Lower leg skin (tissue), 4 donors: ENCODE measurements around the gene PAK4. TPM values are rescaled to one million over a fixed set of nuclear protein-coding genes. Genes with fewer than 3 reads are reported as not detected.

Source experiments
- DNase-seq, 2 donors: peaks; one replicate each; pipeline ENCODE4 v3.0.0-alpha.2; 2019; ENCODE audit warnings: low spot score in 2 of 2
- H3K4me3 ChIP-seq: fragments of 200-600 bp; sonication (generic); 2 replicates; pipeline ENCODE4 v1.5.1; 2017; ENCODE audit warnings: mild to moderate bottlenecking, low read depth; ENCODE audit not compliant: poor library complexity, severe bottlenecking
- POLR2A ChIP-seq, 2 donors: fragments of 450-650 bp; IDR thresholded peaks; one replicate each; pipeline ENCODE4 v1.6.1; 2016 to 2017; ENCODE audit warnings: antibody characterized with exemption in 2 of 2, mild to moderate bottlenecking in 1 of 2, moderate library complexity in 1 of 2
- WGBS, 2 donors: methylation state at CpG; one replicate each; pipeline ENCODE4 v1.1.5; 2018; 5-methylcytosine and 5-hydroxymethylcytosine counted together
- intact Hi-C: fragments of 100-400 bp; cut with DNase I; formaldehyde crosslinking; loops from one replicate; pipeline ENCODE4 v1.15.0; 2023; ENCODE audit warnings: low total_unique reads
- total RNA-seq, 4 donors: library from RNA; depleted of rRNA; stranded (reverse); fragments of >200 nt; gene quantifications; one replicate each; pipeline ENCODE4 v1.1.0, GENCODE V29; 2016
- TF ChIP-seq, protein P1 (sequence below), 3 donors: fragments of 450-650 bp; IDR thresholded peaks; one replicate each; pipeline ENCODE4 v1.5.1; 2016; ENCODE audit warnings: antibody characterized with exemption in 3 of 3, mild to moderate bottlenecking in 3 of 3, moderate library complexity in 2 of 3

PAK4 gene
- total RNA-seq, 4 donors from 2014 or later, result 30.9 to 65.7 (median 40.1) TPM

DNA sequence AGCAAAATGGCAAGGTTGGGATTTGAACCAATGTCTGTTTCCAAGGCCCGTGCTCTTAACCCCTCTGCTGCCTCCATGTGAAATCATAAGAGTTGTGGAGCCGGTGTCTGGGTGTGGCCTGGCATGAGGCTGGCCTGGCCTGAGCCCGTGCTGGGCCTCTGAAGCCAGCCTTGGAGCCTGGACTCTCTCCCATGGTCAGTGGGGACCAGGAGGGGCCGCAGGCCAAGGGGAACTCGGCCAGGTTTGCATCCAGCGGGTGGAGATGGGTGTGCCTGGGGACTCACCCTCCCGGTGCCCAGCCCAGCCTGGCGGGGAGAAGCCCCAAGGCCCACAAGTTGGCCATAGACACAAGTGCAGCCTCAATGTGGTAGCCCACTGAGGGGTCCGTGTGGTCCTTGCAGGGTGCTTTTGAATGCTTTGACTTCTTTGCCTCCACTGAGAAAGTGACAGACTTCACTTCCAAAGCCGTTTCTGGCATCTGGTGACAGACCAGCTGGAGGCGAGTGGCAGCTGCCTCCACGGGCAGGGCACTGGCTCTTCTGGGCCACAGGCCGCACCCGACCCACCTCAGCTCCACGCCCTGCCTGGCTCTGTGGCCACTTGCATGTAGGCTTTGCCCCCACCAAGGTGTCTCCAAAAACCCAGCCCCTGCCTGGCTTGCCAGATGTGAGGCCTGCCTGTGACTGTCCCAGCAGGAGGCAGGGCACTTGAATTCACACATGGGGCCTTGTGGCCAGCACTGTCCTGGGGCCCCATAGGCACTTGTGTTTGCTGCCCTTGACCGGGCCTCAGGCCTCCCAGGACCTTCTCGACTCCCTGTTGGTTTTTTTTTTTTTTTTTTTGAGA is 45.0 kb downstream of the PAK4 start:
- no peak for DNase-seq
- WGBS, 2 donors, result 47 to 49% methylated on average over 16 to 17 of the region's 17 CpGs
- H3K4me3 ChIP-seq, result no peak overlapping the region
- intact Hi-C loops, result no loop called here
- TF ChIP-seq, protein P1, sequence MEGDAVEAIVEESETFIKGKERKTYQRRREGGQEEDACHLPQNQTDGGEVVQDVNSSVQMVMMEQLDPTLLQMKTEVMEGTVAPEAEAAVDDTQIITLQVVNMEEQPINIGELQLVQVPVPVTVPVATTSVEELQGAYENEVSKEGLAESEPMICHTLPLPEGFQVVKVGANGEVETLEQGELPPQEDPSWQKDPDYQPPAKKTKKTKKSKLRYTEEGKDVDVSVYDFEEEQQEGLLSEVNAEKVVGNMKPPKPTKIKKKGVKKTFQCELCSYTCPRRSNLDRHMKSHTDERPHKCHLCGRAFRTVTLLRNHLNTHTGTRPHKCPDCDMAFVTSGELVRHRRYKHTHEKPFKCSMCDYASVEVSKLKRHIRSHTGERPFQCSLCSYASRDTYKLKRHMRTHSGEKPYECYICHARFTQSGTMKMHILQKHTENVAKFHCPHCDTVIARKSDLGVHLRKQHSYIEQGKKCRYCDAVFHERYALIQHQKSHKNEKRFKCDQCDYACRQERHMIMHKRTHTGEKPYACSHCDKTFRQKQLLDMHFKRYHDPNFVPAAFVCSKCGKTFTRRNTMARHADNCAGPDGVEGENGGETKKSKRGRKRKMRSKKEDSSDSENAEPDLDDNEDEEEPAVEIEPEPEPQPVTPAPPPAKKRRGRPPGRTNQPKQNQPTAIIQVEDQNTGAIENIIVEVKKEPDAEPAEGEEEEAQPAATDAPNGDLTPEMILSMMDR (IDR thresholded peaks at IDR 0.05), result no peak
- no peak for TF ChIP-seq POLR2A (IDR thresholded peaks at IDR 0.05)

- TF ChIP-seq, protein P1 (IDR thresholded peaks at IDR 0.05), result no peak
- TF ChIP-seq POLR2A (IDR thresholded peaks at IDR 0.05), result no peak
- intact Hi-C loops, result no loop called here
Observed at GRCh38 chr19:39171479-39172465, 46.2 kb downstream of the PAK4 start.

DNA sequence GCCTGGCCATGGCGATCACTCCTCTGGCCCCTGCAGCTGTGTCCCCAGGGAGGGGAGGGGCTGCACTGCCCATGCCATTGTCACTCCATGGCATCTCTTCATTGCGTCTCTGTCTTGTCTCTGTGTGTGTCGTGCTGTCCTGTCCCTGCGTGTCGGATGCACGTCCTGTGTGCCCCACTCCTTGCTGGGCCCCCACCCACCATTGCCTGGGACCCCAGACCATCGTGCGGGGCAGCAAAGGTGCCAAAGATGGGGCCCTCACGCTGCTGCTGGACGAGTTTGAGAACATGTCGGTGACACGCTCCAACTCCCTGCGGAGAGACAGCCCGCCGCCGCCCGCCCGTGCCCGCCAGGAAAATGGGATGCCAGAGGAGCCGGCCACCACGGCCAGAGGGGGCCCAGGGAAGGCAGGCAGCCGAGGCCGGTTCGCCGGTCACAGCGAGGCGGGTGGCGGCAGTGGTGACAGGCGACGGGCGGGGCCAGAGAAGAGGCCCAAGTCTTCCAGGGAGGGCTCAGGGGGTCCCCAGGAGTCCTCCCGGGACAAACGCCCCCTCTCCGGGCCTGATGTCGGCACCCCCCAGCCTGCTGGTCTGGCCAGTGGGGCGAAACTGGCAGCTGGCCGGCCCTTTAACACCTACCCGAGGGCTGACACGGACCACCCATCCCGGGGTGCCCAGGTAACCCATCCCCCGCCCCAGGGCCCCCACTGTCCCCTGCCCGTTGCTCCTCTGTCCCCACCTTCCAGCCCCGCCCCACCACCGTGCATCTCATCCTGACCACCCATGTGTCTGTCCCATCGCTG is 47.3 kb downstream of the PAK4 start:
- WGBS, 2 donors, result 92 to 94% methylated on average over 36 to 39 of the region's 45 CpGs
- intact Hi-C loops, result no loop called here
- no peak overlapping the region for H3K4me3 ChIP-seq
- TF ChIP-seq, protein P1 (IDR thresholded peaks at IDR 0.05), result no peak
- no peak for TF ChIP-seq POLR2A (IDR thresholded peaks at IDR 0.05)
- no peak for DNase-seq

More at GRCh38 chr19:39171479-39172465, 46.2 kb downstream of the PAK4 start:
- no peak for DNase-seq
- no peak overlapping the region for H3K4me3 ChIP-seq
- WGBS, 2 donors, result 81 to 84% methylated on average over 22 to 27 of the region's 27 CpGs

DNA sequence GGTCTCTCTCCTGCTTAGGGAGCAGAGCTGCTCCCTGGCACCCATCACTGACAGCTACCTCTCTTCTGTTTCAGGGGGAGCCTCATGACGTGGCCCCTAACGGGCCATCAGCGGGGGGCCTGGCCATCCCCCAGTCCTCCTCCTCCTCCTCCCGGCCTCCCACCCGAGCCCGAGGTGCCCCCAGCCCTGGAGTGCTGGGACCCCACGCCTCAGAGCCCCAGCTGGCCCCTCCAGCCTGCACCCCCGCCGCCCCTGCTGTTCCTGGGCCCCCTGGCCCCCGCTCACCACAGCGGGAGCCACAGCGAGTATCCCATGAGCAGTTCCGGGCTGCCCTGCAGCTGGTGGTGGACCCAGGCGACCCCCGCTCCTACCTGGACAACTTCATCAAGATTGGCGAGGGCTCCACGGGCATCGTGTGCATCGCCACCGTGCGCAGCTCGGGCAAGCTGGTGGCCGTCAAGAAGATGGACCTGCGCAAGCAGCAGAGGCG is 48.0 kb downstream of the PAK4 start:
- DNase-seq, result no peak
- 95 to 99% methylated on average over 21 to 22 of the region's 25 CpGs for WGBS, 2 donors
- intact Hi-C loops, result no loop called here
- H3K4me3 ChIP-seq, result no peak overlapping the region
- no peak for TF ChIP-seq POLR2A (IDR thresholded peaks at IDR 0.05)
- TF ChIP-seq, protein P1 (IDR thresholded peaks at IDR 0.05), result no peak

DNA sequence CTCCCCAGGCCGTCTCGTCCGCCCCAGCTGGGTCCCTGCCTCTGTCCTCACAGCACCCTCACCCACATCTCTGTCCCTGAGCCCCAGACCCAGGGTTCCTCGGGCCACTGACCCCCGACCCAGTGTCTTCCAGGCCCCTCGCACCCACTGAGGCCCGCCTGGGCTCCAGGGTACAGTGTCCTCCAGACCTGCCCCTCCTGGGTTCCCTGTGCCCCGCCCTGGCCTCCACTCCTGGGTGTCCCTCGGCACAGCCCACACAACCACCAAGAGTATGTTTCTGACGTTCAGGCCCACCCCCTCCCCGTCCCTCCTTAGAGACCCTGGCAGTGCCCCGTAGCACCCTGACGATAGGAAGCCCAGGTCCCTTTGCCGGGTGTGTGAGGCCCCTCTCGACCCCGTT is 48.6 kb downstream of the PAK4 start:
- WGBS, 2 donors, result 90 to 96% methylated on average over 14 to 15 of the region's 16 CpGs
- DNase-seq, result no peak
- intact Hi-C loops, result no loop called here
- TF ChIP-seq, protein P1 (IDR thresholded peaks at IDR 0.05), result no peak
- no peak for TF ChIP-seq POLR2A (IDR thresholded peaks at IDR 0.05)
- no peak overlapping the region for H3K4me3 ChIP-seq
